Left lung (tissue), 10 donors: ENCODE measurements around the gene ABLIM2. TPM values are rescaled to one million over a fixed set of nuclear protein-coding genes. Genes with fewer than 3 reads are reported as not detected.

ENCODE experiments used
- ATAC-seq: fragments of 200-7000 bp; cut with Tn5 transposase; one replicate; pipeline ENCODE4 v1.9.1; 2020; ENCODE audit warnings: moderate library complexity
- DNase-seq, 4 donors: peaks; one replicate each; pipeline ENCODE4 v3.0.0-alpha.2; 2013 to 2020
- H3K27ac ChIP-seq, 2 donors: fragments of 200-600 bp; sonication (generic) in 1 of 2; one replicate each; pipeline versions ENCODE4 v1.5.0 to v1.8.0; 2020 to 2021
- H3K27me3 ChIP-seq, 2 donors: fragments of 200-600 bp; sonication (generic) in 1 of 2; one replicate each; pipeline versions ENCODE4 v1.5.0 to v1.8.0; 2020 to 2021
- H3K36me3 ChIP-seq, 2 donors: fragments of 200-600 bp; sonication (generic) in 1 of 2; one replicate each; pipeline versions ENCODE4 v1.5.0 to v1.8.0; 2020 to 2021
- H3K4me1 ChIP-seq, 2 donors: fragments of 200-600 bp; one replicate each; pipeline ENCODE4 v1.8.0; 2021
- H3K4me3 ChIP-seq, 2 donors: fragments of 200-600 bp; sonication (generic) in 1 of 2; one replicate each; pipeline versions ENCODE4 v1.5.0 to v1.8.0; 2020 to 2021; ENCODE audit warnings: mild to moderate bottlenecking in 1 of 2
- H3K9me3 ChIP-seq, 2 donors: fragments of 200-600 bp; sonication (generic) in 1 of 2; one replicate each; pipeline versions ENCODE4 v1.5.0 to v1.8.0; 2020 to 2021
- CTCF ChIP-seq, 2 donors: fragments of 200-600 bp; sonication (generic) in 1 of 2; IDR thresholded peaks; one replicate each; pipeline versions ENCODE4 v1.5.0 to v1.8.0; 2021; ENCODE audit warnings: antibody characterized with exemption in 2 of 2
- intact Hi-C, 2 donors: fragments of 100-400 bp; cut with DNase I; formaldehyde crosslinking; loops; one replicate each; pipeline versions ENCODE4 v1.11.2 to v1.14.2; 2022
- polyA plus RNA-seq, 6 donors: library from polyadenylated mRNA; unstranded; fragments of 120-200 nt; gene quantifications; one replicate each; pipeline ENCODE4 v1.2.1, GENCODE V29; 2013; ENCODE audit not compliant: insufficient read length in 6 of 6
- total RNA-seq, 2 donors: library from RNA; stranded (reverse); fragmentation: NEBNext Ultra II Directional; extraction: Animal tissue kit (Norgen Biotek cat#: 25700); gene quantifications; one replicate each; pipeline ENCODE4 v1.2.1, GENCODE V29; 2021
- donor health status: DM: no; HTN: yes; CAD: no.
- donor health status: DM: no; HTN: no; CAD: no.

ABLIM2 gene
- total and polyA plus RNA-seq, 8 donors, result 5.7 to 10.2 (median 7.0) TPM

DNA sequence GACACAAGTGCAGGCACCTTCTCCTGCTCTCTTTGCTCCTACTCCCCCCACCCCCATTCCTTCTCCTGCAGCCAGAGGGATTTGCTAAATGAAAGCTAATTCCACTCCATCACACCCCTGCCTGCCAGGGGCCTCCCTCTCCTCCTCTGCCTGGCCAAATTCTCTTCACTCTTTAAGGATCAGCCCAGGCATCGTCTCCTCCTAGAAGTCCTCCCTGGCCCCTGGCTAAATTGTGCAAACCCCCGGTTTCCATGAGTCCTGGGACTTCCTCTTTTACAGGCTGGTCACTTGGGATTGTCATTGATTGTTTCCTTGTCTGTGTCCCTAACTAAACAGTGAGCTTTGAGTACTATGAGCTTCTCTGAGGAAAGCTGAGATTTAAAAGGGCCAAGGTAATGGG, 8.7 kb upstream of the ABLIM2 start:
- Histone ChIP-seq H3K27me3 (peaks cover 0 to 3% of the 10 kb centered on the region in 2 donors), H3K9me3 (peaks cover 0 to 13% of the 10 kb centered on the region in 2 donors), H3K4me1 (peaks cover 3 to 6% of the 10 kb centered on the region in 2 donors), H3K36me3 (no peaks in the 10 kb centered on the region), H3K27ac (peak overlapping the region in 1 of 2 donors; percentile 63), H3K4me3 (no peak overlapping the region)
- ATAC-seq (peak; percentile 57), DNase-seq (no peak)
- TF ChIP-seq CTCF (IDR thresholded peaks at IDR 0.05), result no peak
- intact Hi-C loops, result no loop called here

GRCh38 chr4:8165374-8165896, 6.8 kb upstream of the ABLIM2 start:
- Histone ChIP-seq H3K4me3 (no peak overlapping the region), H3K4me1 (peaks cover 3 to 6% of the 10 kb centered on the region in 2 donors), H3K36me3 (no peaks in the 10 kb centered on the region), H3K27me3 (no peaks in the 10 kb centered on the region), H3K27ac (no peak overlapping the region), H3K9me3 (peaks cover 0 to 13% of the 10 kb centered on the region in 2 donors)
- DNase-seq, result no peak
- intact Hi-C loops, result no loop called here
- ATAC-seq, result no peak
- TF ChIP-seq CTCF (IDR thresholded peaks at IDR 0.05), result no peak

GRCh38 chr4:8164687-8165086, 6.1 kb upstream of the ABLIM2 start:
- no peak overlapping the region for H3K27ac ChIP-seq

DNA sequence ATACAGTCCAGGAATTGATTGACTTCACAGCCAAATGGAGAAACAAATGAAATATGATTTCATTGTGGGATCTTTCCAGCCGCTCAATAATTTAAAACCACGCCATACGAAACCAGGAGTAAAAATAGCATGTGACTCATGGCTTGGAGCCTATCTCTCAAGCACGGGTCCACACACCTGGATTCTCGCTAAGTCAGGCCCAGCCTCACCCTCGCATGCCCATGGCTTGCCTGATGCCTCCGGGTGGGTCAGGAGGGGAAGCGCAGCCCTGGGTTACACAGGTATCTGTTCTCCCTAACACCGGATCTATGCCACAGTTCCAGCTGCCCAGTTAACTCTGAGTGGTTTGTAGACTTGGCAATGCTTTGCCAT, 5.6 kb upstream of the ABLIM2 start:
- ATAC-seq (no peak), DNase-seq (no peak)
- Histone ChIP-seq H3K36me3 (no peaks in the 10 kb centered on the region), H3K9me3 (peaks cover 0 to 12% of the 10 kb centered on the region in 2 donors), H3K27ac (no peak overlapping the region), H3K4me3 (no peak overlapping the region), H3K4me1 (peaks cover 9 to 14% of the 10 kb centered on the region in 2 donors), H3K27me3 (peaks cover 0 to 10% of the 10 kb centered on the region in 2 donors)
- TF ChIP-seq CTCF (IDR thresholded peaks at IDR 0.05), result no peak
- intact Hi-C loops, result no loop called here

More at GRCh38 chr4:8164687-8165086, 6.1 kb upstream of the ABLIM2 start:
- no peak overlapping the region for H3K4me3 ChIP-seq
- ATAC-seq (no peak), DNase-seq (no peak)
- H3K36me3 ChIP-seq, result no peaks in the 10 kb centered on the region
- intact Hi-C loops, result no loop called here
- peaks cover 0 to 5% of the 10 kb centered on the region in 2 donors for H3K27me3 ChIP-seq
- H3K4me1 ChIP-seq, result peaks cover 6 to 9% of the 10 kb centered on the region in 2 donors
- peaks cover 0 to 13% of the 10 kb centered on the region in 2 donors for H3K9me3 ChIP-seq
- TF ChIP-seq CTCF (IDR thresholded peaks at IDR 0.05), result no peak

GRCh38 chr4:8163436-8164193, 5.0 kb upstream of the ABLIM2 start:
- H3K36me3 ChIP-seq, result no peaks in the 10 kb centered on the region
- intact Hi-C loops, result no loop called here
- DNase-seq (peak in 1 of 4 donors; percentile 45), ATAC-seq (no peak)
- TF ChIP-seq CTCF (IDR thresholded peaks at IDR 0.05), result no peak
- peaks cover 9 to 16% of the 10 kb centered on the region in 2 donors for H3K4me1 ChIP-seq
- H3K4me3 ChIP-seq, result no peak overlapping the region
- peaks cover 0 to 11% of the 10 kb centered on the region in 2 donors for H3K27me3 ChIP-seq
- no peak overlapping the region for H3K27ac ChIP-seq
- H3K9me3 ChIP-seq, result peaks cover 0 to 6% of the 10 kb centered on the region in 2 donors
